Spleen (tissue), 13 donors: Measurements from ENCODE around the gene CYP4F22. TPM values are rescaled to one million over a fixed set of nuclear protein-coding genes. Genes with fewer than 3 reads are reported as not detected.

Source experiments
- DNase-seq: peaks from one replicate; pipeline ENCODE4 v3.0.0-alpha.2; 2020
- H3K27ac ChIP-seq, 8 donors: fragments of 200-600 bp; sonication (generic) in 7 of 8; 1 replicate in 4 of 8; 2 replicates in 4 of 8; pipeline versions ENCODE4 v1.5.0 to v1.8.0; 2016 to 2021; ENCODE audit warnings: inconsistent platforms in 4 of 8, mild to moderate bottlenecking in 4 of 8, moderate library complexity in 1 of 8
- H3K27me3 ChIP-seq, 7 donors: fragments of 200-600 bp; sonication (generic) in 6 of 7; replicated peaks in 1 of 7; 1 replicate in 4 of 7; 2 replicates in 3 of 7; pipeline versions ENCODE4 v1.5.0 to v1.8.0; 2016 to 2021; ENCODE audit warnings: inconsistent platforms in 3 of 7, mild to moderate bottlenecking in 1 of 7
- H3K36me3 ChIP-seq, 6 donors: fragments of 200-600 bp; sonication (generic) in 5 of 6; 1 replicate in 4 of 6; 2 replicates in 2 of 6; pipeline versions ENCODE4 v1.5.0 to v1.8.0; 2016 to 2021; ENCODE audit warnings: inconsistent platforms in 2 of 6
- H3K4me1 ChIP-seq, 6 donors: fragments of 200-600 bp; sonication (generic) in 5 of 6; 1 replicate in 3 of 6; 2 replicates in 3 of 6; pipeline versions ENCODE4 v1.5.0 to v1.8.0; 2016 to 2021; ENCODE audit warnings: inconsistent platforms in 3 of 6
- H3K4me3 ChIP-seq, 8 donors: fragments of 200-600 bp; sonication (generic) in 7 of 8; 1 replicate in 4 of 8; 2 replicates in 4 of 8; pipeline versions ENCODE4 v1.5.0 to v1.8.0; 2016 to 2021; ENCODE audit warnings: inconsistent platforms in 4 of 8, mild to moderate bottlenecking in 4 of 8, moderate library complexity in 2 of 8
- H3K9me3 ChIP-seq, 8 donors: fragments of 200-600 bp; sonication (generic) in 7 of 8; 1 replicate in 4 of 8; 2 replicates in 4 of 8; pipeline versions ENCODE4 v1.5.0 to v1.8.0; 2016 to 2021; ENCODE audit warnings: inconsistent platforms in 4 of 8
- POLR2A ChIP-seq, 3 donors: fragments of 450-650 bp; IDR thresholded peaks; one replicate each; pipeline ENCODE4 v1.5.1; 2017; ENCODE audit warnings: antibody characterized with exemption in 3 of 3, mild to moderate bottlenecking in 1 of 3
- POLR2AphosphoS5 ChIP-seq, 3 donors: sonication (generic); formaldehyde crosslinking; IDR thresholded peaks; one replicate each; pipeline ENCODE4 v1.5.1; 2017; ENCODE audit warnings: antibody characterized with exemption in 3 of 3
- WGBS, 5 donors: extraction: QIAGEN DNeasy Blood & Tissue Kit in 3 of 5; methylation state at CpG; one replicate each; pipeline versions ENCODE4 v1.1.5 to v1.1.7; 2013 to 2018; 5-methylcytosine and 5-hydroxymethylcytosine counted together
- intact Hi-C: fragments of 100-400 bp; cut with DNase I; formaldehyde crosslinking; loops from one replicate; pipeline ENCODE4 v1.15.0; 2023; ENCODE audit warnings: low total_unique reads
- long read RNA-seq, 2 donors: transcript quantifications; one replicate each; lab custom pipeline, GENCODE V29; 2026
- polyA plus RNA-seq, 3 donors: library from polyadenylated mRNA; stranded (reverse); fragments of 200-250 nt; gene quantifications; one replicate each; pipeline ENCODE4 v1.2.1, GENCODE V29; 2013
- total RNA-seq, 7 donors: library from RNA; depleted of rRNA in 3 of 7; stranded (reverse); fragments of >200 nt in 3 of 7; fragmentation: NEBNext Ultra II Directional in 4 of 7; extraction: Animal tissue kit (Norgen Biotek cat#: 25700) in 4 of 7; gene quantifications; one replicate each; pipeline versions ENCODE4 v1.1.0 to v1.2.1, GENCODE V29; 2016 to 2021
- TF ChIP-seq, protein P1 (sequence below), 11 experiments: fragments of 200-600 bp in 7 of 11; fragments of 450-650 bp in 4 of 11; sonication (generic) in 4 of 11; IDR thresholded peaks in 8 of 11; conservative IDR thresholded peaks in 3 of 11; 1 replicate in 7 of 11; 2 replicates in 4 of 11; pipeline versions ENCODE4 v1.4.0 to v1.8.0; 2016 to 2021; ENCODE audit warnings: antibody characterized with exemption in 11 of 11, inconsistent platforms in 4 of 11, mild to moderate bottlenecking in 1 of 11
- donor health status: healthy with polysubstance abuse.
- donor health status: DM: no; HTN: no; CAD: no; lungs with moderate emphysema.
- donor health status: DM: no; HTN: no; CAD: no.
- donor health status: Bipolar disorder and iron deficiency.
- donor health status: healthy.
- donor health status: DM: no; HTN: no; CAD: no.
- donor health status: DM: yes; HTN: yes; CAD: no.

CYP4F22 gene
- total RNA-seq: 1 to 10 TPM in 1 of 7 donors, under 1 TPM in 4, not detected in 2; 0.28 to 1.2 (median 0.37) TPM
- polyA plus RNA-seq: under 1 TPM; 0.10 to 0.17 (median 0.14) TPM
- long read RNA-seq, donor 1: 0 reads
- long read RNA-seq, donor 2: 0 reads

DNA sequence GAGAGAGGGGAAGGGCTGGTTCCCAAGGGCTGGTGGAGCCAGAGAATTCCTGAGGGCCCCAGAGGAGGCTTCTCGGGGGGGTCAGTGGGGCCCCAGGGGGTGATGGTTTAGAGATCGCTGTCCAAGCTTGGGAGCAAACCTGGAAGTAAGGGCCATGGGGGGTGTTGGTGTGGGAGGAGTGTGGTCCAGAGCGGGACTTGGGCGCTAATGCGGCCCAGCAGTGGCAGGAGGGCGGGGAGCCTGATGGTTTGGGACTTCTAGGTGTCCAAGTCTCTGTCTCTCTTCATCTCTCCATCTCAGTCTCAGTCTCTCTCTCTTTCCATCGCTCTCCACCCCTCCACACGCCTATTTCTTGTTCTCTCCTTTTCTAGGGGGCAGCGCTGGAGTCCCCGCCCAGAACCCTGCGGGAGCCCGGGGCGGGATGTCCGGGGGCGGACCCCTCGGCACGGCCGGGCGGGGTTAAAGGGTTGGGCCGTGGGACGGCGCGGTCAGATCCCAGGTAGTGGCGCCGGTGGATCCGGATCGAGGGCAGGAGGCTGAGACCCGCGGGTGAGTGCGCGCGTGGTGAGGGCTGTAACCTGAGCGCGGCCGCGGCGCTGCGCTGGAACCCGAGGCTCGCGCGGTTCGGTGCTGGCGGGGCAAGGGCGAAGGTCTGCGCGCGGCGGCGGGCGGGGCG lies at the start of gene CYP4F22:
CYP4F22 (plus strand) TSS at position 491 of the 676 bp plus-strand sequence. CDS start 16,812 bp downstream, outside the sequence.
- H3K27me3 ChIP-seq: peaks cover 0 to 72% (median 30%) of the 10 kb centered on the region in 7 donors
- no peak for DNase-seq
- peaks cover 3 to 16% (median 10%) of the 10 kb centered on the region in 6 donors for H3K4me1 ChIP-seq
- no peaks in the 10 kb centered on the region for H3K36me3 ChIP-seq
- TF ChIP-seq, protein P1, sequence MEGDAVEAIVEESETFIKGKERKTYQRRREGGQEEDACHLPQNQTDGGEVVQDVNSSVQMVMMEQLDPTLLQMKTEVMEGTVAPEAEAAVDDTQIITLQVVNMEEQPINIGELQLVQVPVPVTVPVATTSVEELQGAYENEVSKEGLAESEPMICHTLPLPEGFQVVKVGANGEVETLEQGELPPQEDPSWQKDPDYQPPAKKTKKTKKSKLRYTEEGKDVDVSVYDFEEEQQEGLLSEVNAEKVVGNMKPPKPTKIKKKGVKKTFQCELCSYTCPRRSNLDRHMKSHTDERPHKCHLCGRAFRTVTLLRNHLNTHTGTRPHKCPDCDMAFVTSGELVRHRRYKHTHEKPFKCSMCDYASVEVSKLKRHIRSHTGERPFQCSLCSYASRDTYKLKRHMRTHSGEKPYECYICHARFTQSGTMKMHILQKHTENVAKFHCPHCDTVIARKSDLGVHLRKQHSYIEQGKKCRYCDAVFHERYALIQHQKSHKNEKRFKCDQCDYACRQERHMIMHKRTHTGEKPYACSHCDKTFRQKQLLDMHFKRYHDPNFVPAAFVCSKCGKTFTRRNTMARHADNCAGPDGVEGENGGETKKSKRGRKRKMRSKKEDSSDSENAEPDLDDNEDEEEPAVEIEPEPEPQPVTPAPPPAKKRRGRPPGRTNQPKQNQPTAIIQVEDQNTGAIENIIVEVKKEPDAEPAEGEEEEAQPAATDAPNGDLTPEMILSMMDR (IDR thresholded peaks at IDR 0.05 in 8 of 11, conservative IDR thresholded peaks at IDR 0.05 in 3 of 11): no peak
- TF ChIP-seq POLR2A (IDR thresholded peaks at IDR 0.05) (no peak), POLR2AphosphoS5 (IDR thresholded peaks at IDR 0.05) (no peak)
- H3K9me3 ChIP-seq: no peaks in the 10 kb centered on the region
- no peak within 1 kb of the TSS for H3K27ac ChIP-seq
- peak within 1 kb of the TSS in 7 of 8 donors; percentile 9 to 66 (median 29) for H3K4me3 ChIP-seq
- 6 to 8% (median 6%) methylated on average over 34 to 52 of the region's 52 CpGs for WGBS, 5 donors
- intact Hi-C loops: no loop called here

DNA sequence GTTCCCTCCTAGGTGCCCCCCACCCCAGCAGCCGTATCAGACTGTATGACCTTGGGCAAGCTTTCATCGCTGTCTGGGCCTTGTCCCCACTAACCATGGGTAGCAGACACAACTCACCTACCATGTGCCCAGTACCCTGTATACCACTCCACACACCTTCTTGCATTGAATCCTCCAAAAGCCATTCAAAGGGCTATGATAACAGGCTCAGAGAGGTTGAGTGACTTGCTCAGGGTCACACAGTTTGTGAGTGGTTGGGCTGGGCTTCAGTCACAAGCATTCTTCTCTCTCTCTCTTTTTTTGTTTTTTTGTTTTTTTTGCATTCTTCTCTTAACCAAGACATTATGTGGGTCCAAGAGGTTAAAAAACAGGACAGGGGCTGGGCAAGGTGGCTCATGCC lies 46.6 kb upstream of the CYP4F22 start:
- intact Hi-C loops: no loop called here

DNA sequence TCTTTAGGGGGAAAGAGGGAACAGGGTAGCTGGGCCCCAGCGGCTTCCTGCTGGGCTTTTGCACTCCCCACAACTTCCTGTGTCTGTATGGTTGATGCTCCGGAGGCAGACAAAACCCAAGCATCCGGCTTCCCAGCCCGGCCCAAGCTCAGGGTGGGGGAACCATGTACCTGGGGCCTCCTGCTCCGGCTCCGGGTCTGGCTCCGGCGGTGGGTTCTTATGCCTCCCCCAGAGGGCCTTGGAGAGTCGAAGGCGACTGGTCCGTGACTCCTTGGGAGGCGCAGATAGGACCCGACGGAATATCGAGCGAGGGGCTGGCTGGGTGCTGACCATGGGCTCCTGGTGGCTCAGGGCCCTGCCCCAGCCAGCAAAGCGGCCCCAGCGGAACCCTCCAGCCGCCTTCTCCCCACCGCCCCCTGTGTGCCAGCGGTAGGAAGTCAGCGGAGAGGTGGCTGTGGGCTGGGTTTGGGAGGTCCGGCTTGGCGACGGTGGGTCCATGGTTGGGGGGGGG lies 44.4 kb upstream of the CYP4F22 start:
- WGBS, 5 donors: 0 to 26% (median 13%) methylated on average over 6 to 25 of the region's 25 CpGs
- intact Hi-C loops: no loop called here

More for the DNA sequence above, 46.6 kb upstream of the CYP4F22 start:
- peaks cover 0 to 30% (median 6%) of the 10 kb centered on the region in 7 donors for H3K27me3 ChIP-seq
- H3K9me3 ChIP-seq: no peaks in the 10 kb centered on the region
- H3K4me3 ChIP-seq: no peak overlapping the region
- 86 to 95% (median 90%) methylated on average over 2 of the region's 2 CpGs for WGBS, 5 donors
- H3K27ac ChIP-seq: peak overlapping the region in 3 of 8 donors; percentile 41 to 93 (median 49)
- no peak for DNase-seq
- peaks cover 0 to 61% (median 39%) of the 10 kb centered on the region in 6 donors for H3K36me3 ChIP-seq
- peaks cover 11 to 75% (median 45%) of the 10 kb centered on the region in 6 donors for H3K4me1 ChIP-seq
- TF ChIP-seq POLR2A (IDR thresholded peaks at IDR 0.05) (no peak), POLR2AphosphoS5 (IDR thresholded peaks at IDR 0.05) (no peak)
- TF ChIP-seq, protein P1 (IDR thresholded peaks at IDR 0.05 in 8 of 11, conservative IDR thresholded peaks at IDR 0.05 in 3 of 11): no peak

More for the DNA sequence above, 44.4 kb upstream of the CYP4F22 start:
- peak; percentile 69 to 81 (median 77) for TF ChIP-seq POLR2AphosphoS5 (IDR thresholded peaks at IDR 0.05)
- TF ChIP-seq, protein P1 (IDR thresholded peaks at IDR 0.05 in 8 of 11, conservative IDR thresholded peaks at IDR 0.05 in 3 of 11): peak in 1 of 11 experiments; percentile 4
- no peak for TF ChIP-seq POLR2A (IDR thresholded peaks at IDR 0.05)
- H3K36me3 ChIP-seq: peaks cover 0 to 39% (median 19%) of the 10 kb centered on the region in 6 donors
- DNase-seq: peak; percentile 95
- H3K9me3 ChIP-seq: no peaks in the 10 kb centered on the region
- H3K27me3 ChIP-seq: peaks cover 0 to 20% (median 4%) of the 10 kb centered on the region in 7 donors
- peaks cover 17 to 83% (median 54%) of the 10 kb centered on the region in 6 donors for H3K4me1 ChIP-seq
- peak overlapping the region; percentile 55 to 94 (median 66) for H3K4me3 ChIP-seq
- peak overlapping the region; percentile 89 to 98 (median 91) for H3K27ac ChIP-seq
